HG03066 (cell line): ENCODE results near the gene CSK.

Source experiments
- ATAC-seq: cut with Tn5 transposase; IDR thresholded peaks from one replicate; pipeline ENCODE4 v1.9.1; 2021; ENCODE audit warnings: low read depth; ENCODE audit not compliant: unreplicated experiment

The CSK gene

GRCh38 chr15:74840851-74841775 is 59.2 kb downstream of the CSK start:
- ATAC-seq: no peak

DNA sequence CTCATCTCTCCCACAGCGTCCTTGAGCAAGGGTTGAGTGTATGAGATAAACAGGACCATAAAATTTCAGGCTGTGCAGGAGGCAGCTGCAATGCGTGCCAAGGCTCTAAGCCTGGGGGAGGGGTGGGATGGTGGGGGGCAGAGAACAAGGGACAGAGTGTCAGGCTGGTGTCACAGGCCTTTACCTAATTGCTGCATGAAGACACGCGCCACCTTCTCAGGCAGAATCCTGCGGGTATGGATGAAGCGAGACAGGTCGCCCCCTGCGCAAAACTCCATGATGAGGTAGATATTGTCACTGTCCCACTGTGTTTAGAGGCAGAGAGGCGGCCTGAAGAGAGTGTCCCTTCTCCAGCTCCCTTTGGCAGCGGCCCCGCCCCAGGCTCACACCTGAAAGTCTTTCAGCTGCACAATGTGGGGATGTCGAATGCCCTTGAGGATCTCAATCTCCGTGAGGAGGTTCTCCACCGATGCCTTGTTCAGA is 60.1 kb downstream of the CSK start:
- no peak for ATAC-seq

DNA sequence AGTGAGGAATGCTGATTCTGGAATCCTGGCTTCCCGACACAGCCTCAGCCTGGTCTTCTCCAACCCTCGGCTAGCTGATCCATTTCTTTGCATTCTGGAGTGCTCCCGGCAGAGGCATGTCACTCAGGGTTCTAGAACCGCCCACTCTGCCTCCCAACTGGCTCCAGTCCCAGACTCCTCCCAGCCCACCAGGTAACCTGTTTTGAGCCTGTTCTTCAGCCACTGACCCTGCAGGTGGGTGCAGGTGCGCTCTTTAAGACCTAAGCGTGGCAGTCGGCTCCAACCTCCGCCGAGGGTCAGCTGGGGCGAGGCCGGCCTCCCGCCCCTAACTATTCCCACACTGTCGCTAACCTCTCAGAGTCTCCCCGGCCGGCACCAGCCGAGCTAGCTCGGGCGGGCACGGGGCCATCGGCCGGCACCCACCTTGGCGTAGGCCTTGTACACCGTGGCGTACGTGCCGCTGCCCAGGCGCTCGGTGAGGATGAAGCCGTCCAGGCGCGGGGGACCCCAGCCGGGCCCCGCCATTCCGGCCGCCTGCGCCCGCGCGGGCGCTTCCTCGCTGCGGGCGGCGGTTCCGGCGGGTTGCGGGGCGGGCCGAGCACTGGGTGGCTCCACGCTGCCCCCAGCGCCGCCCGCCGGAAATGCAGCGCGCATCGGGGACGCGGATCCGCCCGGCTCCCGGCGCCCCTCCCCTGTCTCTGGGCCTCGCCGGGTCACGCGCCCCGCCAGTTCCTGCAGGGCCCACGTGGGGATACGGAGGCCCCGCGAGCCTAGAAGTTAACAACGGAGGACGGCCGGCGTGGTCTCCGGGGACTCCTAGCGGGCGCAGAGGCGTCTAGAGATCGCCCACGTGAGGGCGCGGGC is 60.9 kb downstream of the CSK start, which contains the start of gene ULK3:
TSS of gene ULK3 (minus strand) at position 576 of the 864 bp plus-strand sequence. CDS start at position 525, 51 bp downstream.
- peak; percentile 95 for ATAC-seq

DNA sequence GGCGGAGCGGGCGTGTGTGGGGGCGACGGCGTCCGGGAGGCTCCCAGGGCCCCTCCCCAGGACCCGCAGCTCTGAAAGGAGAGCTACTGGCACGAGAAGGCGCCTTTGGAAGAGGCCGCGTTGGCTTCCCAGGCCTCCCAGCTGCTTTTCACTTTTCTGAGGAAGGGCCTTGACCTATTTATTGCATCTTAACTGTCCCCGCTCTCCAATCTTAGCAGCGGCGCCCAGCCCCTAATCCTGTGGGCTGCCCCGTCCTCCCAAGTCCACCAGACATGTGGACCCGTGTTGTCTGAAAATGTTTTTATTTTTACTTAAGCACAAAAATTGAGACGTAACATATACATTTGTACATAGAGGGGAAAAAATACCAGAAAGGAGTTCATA is 61.6 kb downstream of the CSK start:
- ATAC-seq: no peak

- ATAC-seq: no peak
Observed at GRCh38 chr15:74843891-74844299, 62.0 kb downstream of the CSK start.

DNA sequence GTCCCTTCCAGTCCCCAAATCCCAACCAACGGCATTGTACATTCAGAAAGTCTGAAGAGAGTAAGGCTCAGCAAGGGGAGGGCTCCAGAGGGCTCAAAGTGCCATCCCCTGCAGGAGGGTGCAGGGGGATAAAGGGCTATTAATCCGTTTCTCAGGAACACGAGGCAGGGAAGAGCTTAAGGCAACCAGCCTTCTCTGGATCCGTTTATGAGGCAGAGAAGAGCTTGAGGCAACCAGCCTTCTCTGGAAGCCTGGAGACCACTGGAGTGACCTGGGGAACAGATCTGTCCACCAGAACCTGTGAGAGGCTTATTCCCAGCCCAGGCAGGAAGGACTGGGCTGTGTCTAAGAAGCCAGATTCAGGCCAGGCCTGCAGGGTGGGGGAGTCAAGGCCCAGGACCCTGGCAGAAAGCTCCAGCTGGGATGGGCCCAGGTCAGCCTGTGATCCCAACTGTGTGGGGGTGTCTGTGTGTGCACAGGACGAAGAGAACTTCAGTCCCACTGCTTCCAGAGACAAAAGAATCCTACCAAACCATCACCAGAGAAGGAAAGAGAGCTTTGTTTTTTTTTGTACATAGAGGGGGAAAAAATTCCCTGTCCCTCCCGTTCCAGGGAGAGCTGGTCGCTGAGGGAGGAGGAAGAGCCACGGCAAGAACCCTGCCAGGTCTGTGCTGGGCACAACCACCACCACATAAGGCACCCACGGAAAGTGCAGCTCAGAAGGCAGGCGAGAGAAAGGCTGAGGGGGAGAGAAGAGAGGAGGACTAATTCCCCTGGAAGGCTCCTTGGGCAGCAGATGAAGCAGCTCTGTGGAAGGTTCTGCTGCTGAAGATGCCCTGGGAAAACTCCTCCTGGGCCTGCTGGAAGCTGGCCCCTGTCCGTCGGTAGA is 62.7 kb downstream of the CSK start:
- no peak for ATAC-seq

DNA sequence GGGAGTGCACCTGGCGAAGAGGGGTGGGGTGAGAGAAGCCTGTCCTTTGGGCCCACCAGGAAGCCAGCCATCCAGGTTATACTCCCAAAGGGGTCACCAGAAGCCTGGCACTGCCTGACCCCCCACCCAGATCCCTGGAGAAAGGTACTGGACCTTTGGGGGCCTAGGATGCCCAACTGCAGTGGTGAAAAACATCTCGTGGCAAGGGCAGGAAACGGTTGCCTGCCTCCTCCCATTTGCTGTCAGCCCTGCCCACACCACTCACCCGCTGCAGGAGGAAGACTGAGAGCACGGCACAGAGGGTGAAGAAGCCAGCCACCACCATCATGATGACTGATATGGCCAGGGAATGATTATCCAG is 63.3 kb downstream of the CSK start:
- no peak for ATAC-seq

DNA sequence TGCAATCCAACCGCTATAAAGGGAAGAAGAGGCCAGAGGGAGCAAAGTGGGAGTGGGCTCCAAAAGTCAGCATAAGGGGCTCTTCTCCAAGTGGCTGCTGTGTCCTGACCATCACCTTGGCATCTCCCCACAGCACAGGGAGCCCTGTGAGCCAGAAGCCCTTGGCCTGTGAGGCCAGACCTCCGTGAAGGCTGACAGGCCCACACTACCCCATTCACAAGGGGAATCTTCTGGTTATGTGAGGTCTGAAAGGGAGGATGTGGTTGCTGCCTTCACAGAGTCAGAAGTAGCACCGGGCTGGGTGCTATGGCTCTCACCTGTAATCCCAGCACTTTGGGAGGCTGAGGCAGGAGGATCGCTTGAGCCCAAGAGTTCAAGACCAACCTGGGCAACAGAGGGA is 63.7 kb downstream of the CSK start:
- ATAC-seq: no peak

DNA sequence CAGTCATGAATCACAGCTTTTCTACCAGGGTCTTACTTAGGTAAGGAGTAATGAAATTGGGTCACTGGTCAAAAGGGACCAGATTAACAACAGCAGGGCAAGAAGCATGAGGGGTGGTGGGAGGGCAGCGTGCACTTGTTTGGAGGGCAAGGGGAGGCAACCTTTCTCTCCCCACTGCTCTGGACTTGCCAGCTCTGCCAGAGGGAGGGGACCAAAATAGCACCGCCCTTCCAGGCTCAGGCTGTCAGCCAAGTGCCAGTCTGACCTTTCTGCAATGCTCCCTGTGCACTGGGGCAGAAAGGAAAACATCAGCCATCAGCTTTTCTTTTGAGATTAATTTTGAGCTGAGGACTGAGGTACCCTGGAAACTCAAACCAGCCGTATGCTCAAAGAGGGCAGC is 65.6 kb downstream of the CSK start:
- ATAC-seq: no peak

- no peak for ATAC-seq
Observed at GRCh38 chr15:74850393-74850792, 68.5 kb downstream of the CSK start.

DNA sequence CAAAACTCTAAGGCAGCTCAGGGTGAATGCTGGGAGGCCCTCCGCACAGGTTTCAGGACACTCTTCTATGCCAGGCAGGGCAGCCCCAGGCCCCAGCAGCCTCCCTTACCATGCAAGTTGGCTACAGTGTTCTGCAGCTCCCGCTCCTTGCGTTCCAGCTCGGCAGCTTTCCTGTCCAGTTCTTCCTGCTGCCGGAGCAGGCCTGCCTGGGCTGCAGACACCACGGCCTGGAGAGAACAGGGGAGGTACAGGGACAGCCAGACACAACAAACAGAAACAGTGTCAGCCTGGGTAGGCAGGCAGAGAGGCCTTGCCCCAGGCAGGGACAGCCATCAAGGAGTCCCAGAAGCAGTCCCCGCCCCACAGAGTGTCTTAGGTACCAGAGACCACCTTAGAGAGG is 70.1 kb downstream of the CSK start:
- no peak for ATAC-seq
